Liver (tissue), 9 donors: Measurements from ENCODE around the gene SH3RF3. TPM values are rescaled to one million over a fixed set of nuclear protein-coding genes. Genes with fewer than 3 reads are reported as not detected.

Experiments
- DNase-seq: peaks from one replicate; pipeline ENCODE4 v3.0.0-alpha.2; 2017; ENCODE audit warnings: low spot score
- H3K27ac ChIP-seq, 2 donors: one replicate each; pipeline ENCODE4 v1.7.0; 2013; ENCODE audit warnings: inconsistent platforms in 2 of 2, low read length in 2 of 2, control low read depth in 1 of 2, low read depth in 1 of 2, mild to moderate bottlenecking in 1 of 2
- H3K27me3 ChIP-seq, 4 donors: one replicate each; pipeline versions ENCODE4 v1.6.1 to v1.7.0; 2013; ENCODE audit warnings: low read length in 3 of 4, inconsistent platforms in 1 of 4, mild to moderate bottlenecking in 1 of 4, moderate library complexity in 1 of 4; ENCODE audit not compliant: control insufficient read depth in 4 of 4, insufficient read depth in 4 of 4
- H3K36me3 ChIP-seq, 4 donors: one replicate each; pipeline versions ENCODE4 v1.6.1 to v1.7.0; 2013; ENCODE audit warnings: low read length in 3 of 4, mild to moderate bottlenecking in 3 of 4, low read depth in 1 of 4, moderate library complexity in 1 of 4; ENCODE audit not compliant: control insufficient read depth in 4 of 4, insufficient read depth in 3 of 4
- H3K4me1 ChIP-seq, 4 donors: one replicate each; pipeline versions ENCODE4 v1.6.1 to v1.7.0; 2013; ENCODE audit warnings: low read length in 3 of 4, mild to moderate bottlenecking in 3 of 4, moderate library complexity in 1 of 4; ENCODE audit not compliant: control insufficient read depth in 4 of 4, insufficient read depth in 4 of 4
- H3K4me3 ChIP-seq, 3 donors: one replicate each; pipeline versions ENCODE4 v1.6.1 to v1.7.0; 2013; ENCODE audit warnings: low read length in 3 of 3, control low read depth in 1 of 3, low read depth in 1 of 3, mild to moderate bottlenecking in 1 of 3
- H3K9ac ChIP-seq, 2 donors: one replicate each; pipeline ENCODE4 v1.7.0; 2013; ENCODE audit warnings: low read length in 2 of 2, mild to moderate bottlenecking in 2 of 2, moderate library complexity in 2 of 2, control low read depth in 1 of 2, low read depth in 1 of 2
- H3K9me3 ChIP-seq, 4 donors: one replicate each; pipeline versions ENCODE4 v1.6.1 to v1.7.0; 2013; ENCODE audit warnings: low read length in 3 of 4; ENCODE audit not compliant: control insufficient read depth in 4 of 4
- ATF3 ChIP-seq: IDR thresholded peaks from 2 replicates; pipeline ENCODE4 v1.6.1; 2016; ENCODE audit warnings: antibody characterized with exemption
- CTCF ChIP-seq: fragments of 150-350 bp; IDR thresholded peaks from 2 replicates; pipeline ENCODE4 v1.5.1; 2017; ENCODE audit warnings: improper control_type of control experiment, low read depth, low read length; ENCODE audit not compliant: missing input control
- EGR1 ChIP-seq, 2 donors: IDR thresholded peaks; 2 replicates each; pipeline ENCODE4 v1.6.1; 2016 to 2018; ENCODE audit warnings: antibody characterized with exemption in 2 of 2, low read depth in 2 of 2
- FOXA1 ChIP-seq: IDR thresholded peaks from 2 replicates; pipeline ENCODE4 v1.6.1; 2016; ENCODE audit warnings: antibody characterized with exemption
- FOXA2 ChIP-seq: IDR thresholded peaks from 2 replicates; pipeline ENCODE4 v1.6.1; 2016; ENCODE audit warnings: antibody characterized with exemption
- GABPA ChIP-seq, 2 donors: IDR thresholded peaks in 1 of 2; conservative IDR thresholded peaks in 1 of 2; 2 replicates each; pipeline ENCODE4 v1.6.1; 2016; ENCODE audit warnings: antibody characterized with exemption in 2 of 2, mild to moderate bottlenecking in 1 of 2, moderate library complexity in 1 of 2
- HNF4A ChIP-seq, 2 donors: conservative IDR thresholded peaks; 2 replicates each; pipeline ENCODE4 v1.6.1; 2016; ENCODE audit warnings: antibody characterized with exemption in 2 of 2, mild to moderate bottlenecking in 2 of 2
- HNF4G ChIP-seq: IDR thresholded peaks from 2 replicates; pipeline ENCODE4 v1.6.1; 2016; ENCODE audit warnings: antibody characterized with exemption
- JUND ChIP-seq, 2 donors: IDR thresholded peaks; 2 replicates each; pipeline ENCODE4 v1.6.1; 2016; ENCODE audit warnings: antibody characterized with exemption in 2 of 2
- MAX ChIP-seq: IDR thresholded peaks from 2 replicates; pipeline ENCODE4 v1.6.1; 2016; ENCODE audit warnings: antibody characterized with exemption
- NR2F2 ChIP-seq: IDR thresholded peaks from 2 replicates; pipeline ENCODE4 v1.6.1; 2016; ENCODE audit warnings: antibody characterized with exemption
- REST ChIP-seq: IDR thresholded peaks from 2 replicates; pipeline ENCODE4 v1.6.1; 2016; ENCODE audit warnings: antibody characterized with exemption, mild to moderate bottlenecking
- RXRA ChIP-seq, 2 donors: IDR thresholded peaks; 2 replicates each; pipeline ENCODE4 v1.6.1; 2017 to 2018; ENCODE audit warnings: antibody characterized with exemption in 2 of 2, mild to moderate bottlenecking in 1 of 2
- SP1 ChIP-seq: IDR thresholded peaks from 2 replicates; pipeline ENCODE4 v1.6.1; 2018; ENCODE audit warnings: antibody characterized with exemption, mild to moderate bottlenecking
- YY1 ChIP-seq: IDR thresholded peaks from 2 replicates; pipeline ENCODE4 v1.6.1; 2016; ENCODE audit warnings: antibody characterized with exemption, mild to moderate bottlenecking
- ZBTB33 ChIP-seq: IDR thresholded peaks from 2 replicates; pipeline ENCODE4 v1.6.1; 2016; ENCODE audit warnings: antibody characterized with exemption
- WGBS: extraction: QIAGEN DNeasy Blood & Tissue Kit; methylation state at CpG from one replicate; pipeline ENCODE4 v1.1.7; 2013; 5-methylcytosine and 5-hydroxymethylcytosine counted together
- polyA plus RNA-seq, 2 donors: library from polyadenylated mRNA; stranded (reverse) in 1 of 2; unstranded in 1 of 2; fragments of 200-250 nt in 1 of 2; fragments of >200 nt in 1 of 2; fragmentation: Nextera tagmentation in 1 of 2; extraction: Ambion mirVana in 1 of 2; gene quantifications; one replicate each; pipeline versions ENCODE4 v1.2.1 to v1.2.3, GENCODE V29; 2013 to 2015
- total RNA-seq, 2 donors: library from RNA; depleted of rRNA; stranded (reverse); fragments of >200 nt; gene quantifications; one replicate each; pipeline ENCODE4 v1.2.3, GENCODE V29; 2014
- donor health status: healthy.
- donor health status: healthy.
- donor health status: healthy.
- donor health status: healthy.
- donor health status: healthy.

Gene SH3RF3
- total and polyA plus RNA-seq, 4 donors = 0.11 to 1.0 (median 0.54) TPM

- Histone ChIP-seq H3K36me3 (no peaks in the 10 kb centered on the region), H3K9ac (no peak overlapping the region), H3K9me3 (peaks cover 0 to 1% (median 0%) of the 10 kb centered on the region in 4 donors), H3K4me1 (no peaks in the 10 kb centered on the region), H3K27me3 (no peaks in the 10 kb centered on the region), H3K4me3 (no peak overlapping the region), H3K27ac (no peak overlapping the region)
- TF ChIP-seq ATF3 (no peak), HNF4A (conservative IDR thresholded peaks at IDR 0.05) (peak; percentile 21 to 25), EGR1 (IDR thresholded peaks at IDR 0.05; ENCODE audit: low read depth in 2 of 2) (no peak), RXRA (IDR thresholded peaks at IDR 0.05) (peak; percentile 12 to 21), HNF4G (no peak), SP1 (no peak), FOXA1 (no peak), ZBTB33 (no peak)
- WGBS = 98% methylated on average over 2 of the region's 2 CpGs
- DNase-seq = no peak
These were observed 77.7 kb downstream of the SH3RF3 start for GRCh38 chr2:109206569-109207146.

- Histone ChIP-seq H3K27me3 (no peaks in the 10 kb centered on the region), H3K9me3 (peaks cover 0 to 1% (median 0%) of the 10 kb centered on the region in 4 donors), H3K9ac (no peak overlapping the region), H3K4me3 (no peak overlapping the region), H3K36me3 (no peaks in the 10 kb centered on the region), H3K4me1 (no peaks in the 10 kb centered on the region), H3K27ac (no peak overlapping the region)
- no peak for TF ChIP-seq YY1
- no peak for TF ChIP-seq HNF4G
- no peak for TF ChIP-seq SP1
- TF ChIP-seq CTCF = no peak
- TF ChIP-seq JUND (IDR thresholded peaks at IDR 0.05) = no peak
- no peak for TF ChIP-seq GABPA (IDR thresholded peaks at IDR 0.05 in 1 of 2, conservative IDR thresholded peaks at IDR 0.05 in 1 of 2)
- TF ChIP-seq FOXA2 = no peak
- TF ChIP-seq HNF4A (conservative IDR thresholded peaks at IDR 0.05) = no peak
- TF ChIP-seq ATF3 = no peak
- no peak for TF ChIP-seq REST
- no peak for TF ChIP-seq MAX
- TF ChIP-seq NR2F2 = no peak
- TF ChIP-seq FOXA1 = no peak
- no peak for TF ChIP-seq RXRA (IDR thresholded peaks at IDR 0.05)
- DNase-seq = no peak
- WGBS = 72% methylated on average over 1 of the region's 1 CpG
These were observed 78.2 kb downstream of the SH3RF3 start for GRCh38 chr2:109207176-109207575.
